HFFc6 (cell line): ENCODE results near the gene TLR1. TPM values are rescaled to one million over a fixed set of nuclear protein-coding genes. Genes with fewer than 3 reads are reported as not detected.
"Not testable (repeated sequence)": the region's sequence is repeated elsewhere in the genome, so short reads cannot be mapped to it uniquely, and the experiment has no call there.

Experiments
- DNase-seq: peaks from one replicate; pipeline ENCODE4 v3.0.0-alpha.2; 2018
- H3K27ac Mint-ChIP-seq: 2 replicates; pipeline ENCODE4 v1.8.0; 2020; ENCODE audit warnings: mild to moderate bottlenecking, mixed read lengths
- H3K27me3 Mint-ChIP-seq: 2 replicates; pipeline ENCODE4 v1.8.0; 2021; ENCODE audit warnings: mild to moderate bottlenecking, moderate library complexity, mixed read lengths; ENCODE audit not compliant: insufficient read depth
- H3K36me3 Mint-ChIP-seq: 2 replicates; pipeline ENCODE4 v1.8.0; 2021; ENCODE audit warnings: low read depth, mixed read lengths
- H3K4me1 Mint-ChIP-seq: 2 replicates; pipeline ENCODE4 v1.8.0; 2020; ENCODE audit warnings: low read depth, mixed read lengths
- H3K4me3 Mint-ChIP-seq: 2 replicates; pipeline ENCODE4 v1.8.0; 2020; ENCODE audit warnings: mild to moderate bottlenecking, moderate library complexity, mixed read lengths
- H3K9me3 Mint-ChIP-seq: 2 replicates; pipeline ENCODE4 v1.8.0; 2020; ENCODE audit warnings: mild to moderate bottlenecking, mixed read lengths
- CTCF ChIP-seq: fragments of 200-600 bp; sonication (generic); IDR thresholded peaks from 2 replicates; pipeline ENCODE4 v1.5.0; 2021; ENCODE audit warnings: antibody characterized with exemption, mild to moderate bottlenecking
- total RNA-seq, 6 experiments: library from RNA; stranded (reverse); fragmentation: NEBNext Ultra II Directional; extraction: Animal tissue kit (Norgen Biotek cat#: 25700); gene quantifications; 2 replicates in 1 of 6; 3 replicates in 5 of 6; pipeline ENCODE4 v1.2.3, GENCODE V29; 2021

Gene TLR1
- total RNA-seq, 6 experiments from 2014 or later, result 0.07 to 0.10 TPM; not detected in 4

DNA sequence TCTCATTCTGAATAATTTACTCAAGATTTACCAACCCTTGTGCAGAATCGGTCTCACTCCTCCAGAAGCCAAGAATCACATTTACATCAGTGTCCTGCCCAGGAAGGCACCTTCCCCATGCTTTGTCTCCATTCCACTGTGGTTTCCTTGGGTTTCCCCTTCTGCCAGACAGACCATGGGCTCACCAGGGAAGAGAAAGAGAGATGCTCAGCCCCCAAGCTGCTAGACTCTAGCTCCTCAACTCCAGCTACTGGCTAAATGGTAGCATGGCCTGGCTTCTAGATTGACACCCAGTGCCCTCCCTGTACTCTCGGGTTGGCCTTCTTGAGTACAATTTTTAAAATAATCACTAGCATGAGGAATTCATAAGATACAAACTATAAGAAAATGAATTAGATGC lies 34.7 kb downstream of the TLR1 start:
- 0 out of 2 replicates have a peak, but pooled peaks cover 5% of the 10 kb centered on the region for H3K36me3 Mint-ChIP-seq
- H3K27ac Mint-ChIP-seq, result no peak overlapping the region
- TF ChIP-seq CTCF, result no peak
- H3K4me3 Mint-ChIP-seq, result no peak overlapping the region
- H3K4me1 Mint-ChIP-seq, result no peaks in the 10 kb centered on the region
- peaks cover 23% of the 10 kb centered on the region for H3K27me3 Mint-ChIP-seq
- no peaks in the 10 kb centered on the region for H3K9me3 Mint-ChIP-seq
- no peak for DNase-seq

DNA sequence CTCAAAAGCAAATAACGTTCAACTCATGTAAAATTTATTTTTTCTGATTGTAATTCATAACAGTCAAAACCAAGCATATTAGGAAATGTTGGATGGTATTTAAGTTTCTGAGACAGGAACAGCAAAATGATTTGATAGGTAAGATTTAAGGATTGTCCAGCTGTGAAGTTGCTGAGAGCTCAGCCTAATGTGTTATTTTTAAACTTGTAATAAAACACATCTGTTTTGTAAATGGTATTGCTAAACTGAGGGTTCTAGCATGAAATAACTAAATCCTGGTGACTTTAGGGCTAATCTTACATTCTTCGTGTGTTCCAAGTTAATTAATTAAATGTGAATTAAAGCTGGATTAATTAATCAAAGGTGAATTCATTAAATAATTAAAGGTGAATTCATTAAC lies 35.1 kb downstream of the TLR1 start:
- Mint-ChIP-seq H3K9me3 (no peaks in the 10 kb centered on the region), H3K36me3 (0 out of 2 replicates have a peak, but pooled peaks cover 1% of the 10 kb centered on the region), H3K4me1 (no peaks in the 10 kb centered on the region), H3K4me3 (no peak overlapping the region), H3K27ac (no peak overlapping the region), H3K27me3 (peaks cover 21% of the 10 kb centered on the region)
- no peak for TF ChIP-seq CTCF
- DNase-seq, result no peak

GRCh38 chr4:38768968-38769394 lies 35.6 kb downstream of the TLR1 start:
- Mint-ChIP-seq H3K4me3 (no peak overlapping the region), H3K27me3 (peaks cover 18% of the 10 kb centered on the region), H3K27ac (no peak overlapping the region), H3K4me1 (no peaks in the 10 kb centered on the region), H3K36me3 (no peaks in the 10 kb centered on the region), H3K9me3 (no peaks in the 10 kb centered on the region)
- no peak for DNase-seq
- TF ChIP-seq CTCF, result no peak

DNA sequence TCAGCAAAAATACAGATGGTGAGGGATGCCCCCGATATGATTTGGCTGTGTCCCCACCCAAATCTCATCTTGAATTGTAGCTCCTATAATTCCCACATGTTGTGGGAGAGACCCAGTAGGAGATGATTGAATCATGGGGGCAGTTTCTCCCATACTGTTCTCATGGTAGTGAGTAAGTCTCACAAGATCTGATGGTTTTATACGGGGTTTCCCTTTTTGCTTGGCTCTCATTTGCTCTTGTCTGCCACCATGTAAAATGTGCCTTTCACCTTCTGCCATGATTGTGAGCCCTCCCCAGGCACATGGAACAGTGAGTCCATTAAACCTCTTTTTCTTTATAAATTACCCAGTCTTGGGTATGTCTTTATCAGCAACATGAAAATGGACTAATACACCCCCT lies 37.7 kb downstream of the TLR1 start:
- H3K36me3 Mint-ChIP-seq, H3K4me1 Mint-ChIP-seq, DNase-seq, H3K4me3 Mint-ChIP-seq, H3K27ac Mint-ChIP-seq, H3K9me3 Mint-ChIP-seq: not testable (repeated sequence)
- peaks cover 19% of the 10 kb centered on the region for H3K27me3 Mint-ChIP-seq

DNA sequence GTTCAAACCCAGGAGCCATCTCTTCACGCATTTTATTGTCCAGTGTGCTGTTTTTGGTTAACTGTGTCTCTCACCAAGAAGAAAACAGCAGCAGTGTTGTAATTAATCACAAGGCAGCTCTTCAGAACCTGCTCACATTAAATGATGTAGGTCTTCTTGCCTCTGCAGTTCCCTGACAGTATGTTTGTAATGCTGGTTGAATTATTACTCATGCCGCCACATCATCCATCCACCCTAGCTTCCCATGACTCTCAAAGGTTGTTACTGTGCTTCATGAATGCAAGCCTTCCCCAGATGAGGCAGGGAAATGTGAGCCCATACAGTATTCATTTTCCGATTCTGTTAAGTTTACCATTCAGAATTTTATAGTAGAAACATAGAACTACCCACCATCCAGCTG lies 39.2 kb downstream of the TLR1 start:
- Mint-ChIP-seq H3K27ac (no peak overlapping the region), H3K9me3 (no peaks in the 10 kb centered on the region), H3K36me3 (no peaks in the 10 kb centered on the region), H3K4me3 (no peak overlapping the region), H3K4me1 (no peaks in the 10 kb centered on the region), H3K27me3 (peaks cover 16% of the 10 kb centered on the region)
- peak; percentile 30 for DNase-seq
- TF ChIP-seq CTCF, result no peak

DNA sequence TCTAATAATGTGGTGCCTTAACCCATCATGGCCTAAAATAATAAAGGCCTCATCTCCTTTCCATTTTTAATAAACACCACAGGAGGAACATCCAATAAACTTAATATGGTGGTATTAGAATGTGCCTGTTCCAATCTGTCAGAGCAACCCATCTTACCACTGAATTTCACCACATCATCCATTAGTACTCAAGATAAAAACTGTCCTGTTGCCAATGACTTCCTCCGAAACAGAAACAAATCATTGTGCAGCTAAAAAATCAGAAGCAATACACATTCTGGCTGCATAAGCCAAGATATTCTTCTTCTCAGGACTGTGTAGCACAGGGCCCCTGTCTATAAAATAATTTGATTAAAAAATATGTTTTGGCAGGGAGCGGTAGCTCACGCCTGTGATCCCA lies 40.3 kb downstream of the TLR1 start:
- no peak overlapping the region for H3K27ac Mint-ChIP-seq
- peaks cover 4% of the 10 kb centered on the region for H3K4me1 Mint-ChIP-seq
- DNase-seq, result no peak
- H3K4me3 Mint-ChIP-seq, result no peak overlapping the region
- H3K27me3 Mint-ChIP-seq, result peaks cover 12% of the 10 kb centered on the region; the same call in 1 of the 2 replicates
- H3K9me3 Mint-ChIP-seq, result no peaks in the 10 kb centered on the region
- TF ChIP-seq CTCF, result no peak
- no peaks in the 10 kb centered on the region for H3K36me3 Mint-ChIP-seq
